Pons (tissue), 1 donor: ENCODE measurements around the gene PNLIPRP2.

Experiments used
- DNase-seq: peaks from one replicate; pipeline ENCODE4 v3.0.0-alpha.2; 2016; ENCODE audit warnings: low spot score

PNLIPRP2 gene

GRCh38 chr10:116620423-116621400 lies at the start of gene PNLIPRP2:
Gene PNLIPRP2 (plus strand): TSS chr10:116620953.
- no peak for DNase-seq

GRCh38 chr10:116574797-116575196 lies 46.0 kb upstream of the PNLIPRP2 start:
- DNase-seq, result no peak

- no peak for DNase-seq
Observed at GRCh38 chr10:116587878-116588591, 32.7 kb upstream of the PNLIPRP2 start.

GRCh38 chr10:116588995-116589394 lies 31.8 kb upstream of the PNLIPRP2 start:
- no peak for DNase-seq

- no peak for DNase-seq
Observed at GRCh38 chr10:116589926-116590325, 30.8 kb upstream of the PNLIPRP2 start.

- DNase-seq, result no peak
Observed at GRCh38 chr10:116590590-116591444, 29.9 kb upstream of the PNLIPRP2 start, which contains the start of gene PNLIPRP1. Gene PNLIPRP1 (plus strand): TSS chr10:116590959. CDS start chr10:116591130, 171 bp downstream.

GRCh38 chr10:116593139-116593740 lies 27.5 kb upstream of the PNLIPRP2 start:
- no peak for DNase-seq

- DNase-seq, result no peak
Observed at GRCh38 chr10:116594525-116595035, 26.2 kb upstream of the PNLIPRP2 start.

- DNase-seq, result no peak
Observed at GRCh38 chr10:116596062-116596461, 24.7 kb upstream of the PNLIPRP2 start.

GRCh38 chr10:116597543-116597942 lies 23.2 kb upstream of the PNLIPRP2 start:
- DNase-seq, result no peak

- DNase-seq, result no peak
Observed at GRCh38 chr10:116598329-116598728, 22.4 kb upstream of the PNLIPRP2 start.

- no peak for DNase-seq
Observed at GRCh38 chr10:116599991-116600390, 20.8 kb upstream of the PNLIPRP2 start.

GRCh38 chr10:116602648-116603400 lies 17.9 kb upstream of the PNLIPRP2 start:
- DNase-seq, result no peak

GRCh38 chr10:116606061-116606483 lies 14.7 kb upstream of the PNLIPRP2 start:
- no peak for DNase-seq

- DNase-seq, result no peak
Observed at GRCh38 chr10:116607336-116607735, 13.4 kb upstream of the PNLIPRP2 start.

- no peak for DNase-seq
Observed at GRCh38 chr10:116608686-116609594, 11.8 kb upstream of the PNLIPRP2 start.

- DNase-seq, result no peak
Observed at GRCh38 chr10:116610443-116611152, 10.2 kb upstream of the PNLIPRP2 start.

- DNase-seq, result no peak
Observed at GRCh38 chr10:116611153-116611545, 9.6 kb upstream of the PNLIPRP2 start.
